Stomach (tissue), 4 donors: ENCODE measurements around the gene OR10AD1.

Experiments
- POLR2AphosphoS5 ChIP-seq, 3 donors: sonication (generic); formaldehyde crosslinking; IDR thresholded peaks; one replicate each; pipeline ENCODE4 v1.6.1; 2016; ENCODE audit warnings: antibody characterized with exemption in 3 of 3
- TF ChIP-seq, protein P1 (sequence below), 7 experiments: fragments of 450-650 bp in 4 of 7; fragments of 200-600 bp in 3 of 7; sonication (generic) in 3 of 7; IDR thresholded peaks; one replicate each; pipeline ENCODE4 v1.5.1; 2016 to 2019; ENCODE audit warnings: antibody characterized with exemption in 7 of 7, control low read depth in 2 of 7, mild to moderate bottlenecking in 1 of 7

DNA sequence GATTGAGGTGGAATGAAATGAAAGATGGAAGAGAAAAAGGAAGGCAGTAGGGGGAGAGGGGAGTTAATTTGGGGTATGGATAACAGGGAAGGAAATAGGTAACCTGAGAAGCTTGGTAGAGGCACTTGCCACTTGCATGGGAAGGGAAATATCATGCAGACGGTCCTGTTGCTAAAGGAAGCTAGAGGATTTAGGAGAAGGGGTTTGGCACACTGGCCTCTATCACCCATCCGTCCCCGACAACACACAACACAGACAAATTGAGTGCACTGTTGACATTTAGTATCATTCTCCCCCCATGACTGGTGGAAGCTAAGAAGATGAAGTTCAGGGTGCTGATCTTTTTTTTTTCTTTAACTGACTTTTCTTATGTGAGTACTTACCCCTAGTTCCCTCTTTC is 2.0 kb downstream of the OR10AD1 start:
- no peak for TF ChIP-seq POLR2AphosphoS5 (IDR thresholded peaks at IDR 0.05)
- TF ChIP-seq, protein P1, sequence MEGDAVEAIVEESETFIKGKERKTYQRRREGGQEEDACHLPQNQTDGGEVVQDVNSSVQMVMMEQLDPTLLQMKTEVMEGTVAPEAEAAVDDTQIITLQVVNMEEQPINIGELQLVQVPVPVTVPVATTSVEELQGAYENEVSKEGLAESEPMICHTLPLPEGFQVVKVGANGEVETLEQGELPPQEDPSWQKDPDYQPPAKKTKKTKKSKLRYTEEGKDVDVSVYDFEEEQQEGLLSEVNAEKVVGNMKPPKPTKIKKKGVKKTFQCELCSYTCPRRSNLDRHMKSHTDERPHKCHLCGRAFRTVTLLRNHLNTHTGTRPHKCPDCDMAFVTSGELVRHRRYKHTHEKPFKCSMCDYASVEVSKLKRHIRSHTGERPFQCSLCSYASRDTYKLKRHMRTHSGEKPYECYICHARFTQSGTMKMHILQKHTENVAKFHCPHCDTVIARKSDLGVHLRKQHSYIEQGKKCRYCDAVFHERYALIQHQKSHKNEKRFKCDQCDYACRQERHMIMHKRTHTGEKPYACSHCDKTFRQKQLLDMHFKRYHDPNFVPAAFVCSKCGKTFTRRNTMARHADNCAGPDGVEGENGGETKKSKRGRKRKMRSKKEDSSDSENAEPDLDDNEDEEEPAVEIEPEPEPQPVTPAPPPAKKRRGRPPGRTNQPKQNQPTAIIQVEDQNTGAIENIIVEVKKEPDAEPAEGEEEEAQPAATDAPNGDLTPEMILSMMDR (IDR thresholded peaks at IDR 0.05) = no peak
